CD4-positive, alpha-beta T cell treated with Interleukin-15 for 4 hours (primary cell): ENCODE data around the gene EIF4H.
"Not testable (repeated sequence)": the region's sequence is repeated elsewhere in the genome, so short reads cannot be mapped to it uniquely, and the experiment has no call there.

Source experiments
- DNase-seq: peaks from one replicate; pipeline ENCODE4 v3.0.0-alpha.2; 2020; ENCODE audit warnings: low spot score

EIF4H gene

DNA sequence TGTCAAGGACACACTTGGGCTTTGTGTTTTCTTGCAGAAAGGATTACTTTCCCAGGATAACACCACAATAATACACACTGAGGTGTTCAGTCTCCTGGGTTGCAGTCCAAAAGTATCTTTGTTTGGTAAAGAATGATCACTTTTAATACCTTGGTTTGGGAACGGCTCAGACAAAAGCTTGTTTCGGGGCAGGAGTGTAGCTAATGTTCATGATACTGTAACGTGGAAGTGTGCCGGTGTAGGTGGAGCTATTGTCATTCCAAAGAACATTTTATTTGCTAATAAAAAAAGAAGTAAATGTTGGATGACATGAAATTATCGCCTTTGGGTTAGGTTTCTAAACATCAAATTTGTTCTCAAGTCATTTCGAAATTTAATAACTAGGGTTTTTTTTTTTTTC lies 1.2 kb downstream of the EIF4H start:
- DNase-seq: no peak

DNA sequence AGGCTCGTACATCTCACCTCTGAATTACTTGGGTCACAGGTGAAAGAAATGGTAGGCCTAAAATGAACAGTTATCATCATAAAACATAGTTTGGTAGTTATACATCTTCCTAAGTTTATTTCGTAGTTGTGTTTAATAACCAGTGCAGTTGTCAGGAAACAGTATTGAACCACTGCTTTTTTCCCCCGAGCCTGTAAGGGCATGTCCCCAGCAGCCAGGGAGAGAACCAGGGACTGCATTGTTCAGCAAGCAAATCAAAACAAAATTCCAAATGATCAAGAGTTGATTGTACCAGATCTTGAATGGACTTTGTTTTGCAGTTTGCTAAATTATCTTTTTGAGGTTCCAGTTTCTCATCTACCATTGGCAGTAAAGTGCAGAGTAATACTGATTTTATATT lies 2.4 kb downstream of the EIF4H start:
- no peak for DNase-seq

DNA sequence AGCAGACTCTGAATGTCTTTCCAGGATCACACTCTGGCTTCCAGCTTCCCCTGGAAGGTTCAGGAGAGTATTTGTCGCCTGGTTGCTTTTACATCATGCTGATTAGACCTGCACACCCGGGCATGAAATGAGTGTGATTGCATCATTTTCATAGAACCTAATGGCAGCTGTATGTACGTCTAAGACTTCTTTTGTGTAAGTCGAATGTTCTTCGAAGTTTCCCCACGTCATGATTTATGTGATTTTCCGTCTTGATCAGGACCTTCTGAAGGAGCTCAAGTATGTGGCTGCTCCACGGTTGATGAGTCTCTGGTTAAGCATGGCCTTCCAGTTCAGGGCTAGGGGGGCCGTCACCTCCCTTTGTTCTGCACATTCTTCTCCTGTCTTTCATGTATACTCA lies 4.5 kb downstream of the EIF4H start:
- no peak for DNase-seq

DNA sequence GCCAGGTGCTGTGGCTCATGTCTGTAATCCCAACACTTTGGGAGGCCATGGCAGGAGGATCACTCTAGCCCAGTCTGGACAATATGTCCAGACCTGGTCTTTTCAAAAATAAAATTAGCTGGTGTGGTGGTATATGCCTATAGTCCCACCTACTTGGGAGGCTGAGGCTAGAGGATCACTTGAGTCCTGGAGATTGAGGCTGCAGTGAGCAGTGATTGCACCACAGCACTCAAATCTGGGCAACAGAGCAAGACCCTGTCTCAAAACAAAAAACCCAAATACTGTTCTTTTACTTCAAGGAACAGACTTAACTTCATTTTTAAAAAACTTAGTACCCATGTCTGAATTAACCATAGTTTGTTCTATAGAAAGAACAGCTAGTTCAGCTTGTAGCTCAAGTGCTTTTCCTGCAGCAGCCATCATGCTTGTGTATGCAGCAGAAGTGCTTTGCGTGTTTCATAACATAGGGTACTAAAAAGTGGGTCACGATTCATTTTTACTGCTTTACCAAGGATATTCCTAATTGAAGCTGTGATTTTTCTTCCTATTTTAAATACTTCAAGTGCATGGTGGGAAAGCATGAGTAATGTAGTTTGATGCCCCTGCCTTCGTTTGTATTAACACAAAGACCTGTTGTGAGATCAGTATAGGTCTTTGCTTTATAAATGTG lies 5.9 kb downstream of the EIF4H start:
- DNase-seq: no peak

DNA sequence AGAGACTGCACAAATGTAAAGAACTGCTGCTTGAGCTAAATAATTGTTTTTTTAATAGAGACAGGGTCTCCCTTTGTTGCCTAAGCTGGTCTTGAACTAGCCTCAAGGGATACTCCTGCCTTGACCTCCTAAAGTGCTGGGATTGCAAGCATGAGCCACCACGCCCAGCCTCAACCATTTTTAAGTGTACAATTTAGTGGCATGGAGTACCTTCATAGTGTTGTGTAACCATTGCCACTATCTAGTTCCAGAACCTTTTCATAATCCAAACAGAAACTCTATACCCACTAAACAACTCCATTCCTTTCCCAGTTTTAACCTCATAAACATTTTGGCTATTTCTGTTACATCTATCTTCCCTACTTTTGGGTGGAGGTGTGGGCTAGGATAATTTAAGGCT lies 6.7 kb downstream of the EIF4H start:
- DNase-seq: no peak

DNA sequence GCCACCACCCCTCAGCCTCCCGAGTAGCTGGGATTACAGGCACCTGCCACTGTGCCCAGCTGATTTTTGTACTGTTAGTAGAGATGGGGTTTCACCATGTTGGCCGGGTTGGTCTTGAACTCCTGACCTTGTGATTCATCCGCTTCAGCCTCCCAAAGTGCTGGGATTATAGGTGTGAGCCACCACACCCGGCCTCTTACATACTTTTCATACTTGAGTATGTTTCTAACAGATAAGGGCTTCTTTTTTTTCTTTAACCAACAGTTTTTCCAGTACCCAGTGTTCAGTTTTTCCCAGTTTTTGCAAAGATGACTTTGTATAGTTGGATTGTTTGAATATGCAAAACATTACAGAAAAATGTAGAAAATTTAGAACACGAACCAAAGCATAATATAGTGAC lies 7.7 kb downstream of the EIF4H start:
- DNase-seq: no peak

DNA sequence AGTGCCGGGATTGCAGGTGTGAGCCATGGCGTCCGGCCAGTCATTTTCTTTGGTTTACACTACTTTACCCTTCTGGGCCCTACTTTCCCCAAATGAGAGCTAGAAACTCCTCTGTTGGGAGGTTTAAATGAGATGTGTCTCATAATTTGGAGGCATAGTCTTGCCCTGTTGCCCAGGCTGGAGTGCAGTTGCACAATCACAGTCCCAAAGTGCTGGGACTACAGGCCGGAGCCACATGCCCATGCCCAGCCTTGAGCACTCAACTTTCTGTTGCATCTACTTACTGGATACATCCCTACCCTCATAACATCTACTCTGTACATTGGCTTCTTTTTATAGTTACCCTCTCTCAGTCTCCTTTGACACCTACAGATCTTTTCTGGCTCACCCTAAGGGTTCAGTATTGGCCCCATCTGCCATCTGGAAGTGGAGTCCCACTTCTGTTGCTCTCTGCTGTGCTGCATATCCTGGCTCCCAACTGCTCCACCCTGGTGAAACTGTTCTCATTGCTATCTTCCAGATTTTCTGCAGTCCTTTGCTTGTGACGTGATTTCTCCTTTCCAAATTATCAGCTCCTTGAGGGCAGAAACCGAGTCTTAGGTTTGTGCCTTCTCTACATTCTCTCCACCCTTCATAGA lies 8.4 kb downstream of the EIF4H start:
- DNase-seq: no peak

DNA sequence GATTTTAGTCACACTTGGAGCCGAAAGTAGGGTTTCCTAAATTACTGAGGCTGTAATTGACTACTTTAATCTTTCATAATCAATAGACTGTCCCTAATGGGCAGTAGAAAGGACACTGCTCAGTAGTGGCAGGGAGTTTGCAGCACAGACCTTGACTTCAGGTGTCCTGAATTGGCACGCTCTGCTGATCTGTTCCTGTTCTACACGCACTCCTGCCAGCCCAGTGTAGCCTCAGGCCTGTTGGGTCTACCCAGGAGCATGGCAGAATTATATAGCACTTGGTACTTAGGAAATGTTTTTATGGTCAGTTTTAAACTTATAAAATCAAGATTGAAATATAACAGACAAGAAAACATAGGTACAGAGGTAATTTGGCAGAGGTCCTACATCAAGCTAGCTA lies 9.0 kb downstream of the EIF4H start:
- no peak for DNase-seq

DNA sequence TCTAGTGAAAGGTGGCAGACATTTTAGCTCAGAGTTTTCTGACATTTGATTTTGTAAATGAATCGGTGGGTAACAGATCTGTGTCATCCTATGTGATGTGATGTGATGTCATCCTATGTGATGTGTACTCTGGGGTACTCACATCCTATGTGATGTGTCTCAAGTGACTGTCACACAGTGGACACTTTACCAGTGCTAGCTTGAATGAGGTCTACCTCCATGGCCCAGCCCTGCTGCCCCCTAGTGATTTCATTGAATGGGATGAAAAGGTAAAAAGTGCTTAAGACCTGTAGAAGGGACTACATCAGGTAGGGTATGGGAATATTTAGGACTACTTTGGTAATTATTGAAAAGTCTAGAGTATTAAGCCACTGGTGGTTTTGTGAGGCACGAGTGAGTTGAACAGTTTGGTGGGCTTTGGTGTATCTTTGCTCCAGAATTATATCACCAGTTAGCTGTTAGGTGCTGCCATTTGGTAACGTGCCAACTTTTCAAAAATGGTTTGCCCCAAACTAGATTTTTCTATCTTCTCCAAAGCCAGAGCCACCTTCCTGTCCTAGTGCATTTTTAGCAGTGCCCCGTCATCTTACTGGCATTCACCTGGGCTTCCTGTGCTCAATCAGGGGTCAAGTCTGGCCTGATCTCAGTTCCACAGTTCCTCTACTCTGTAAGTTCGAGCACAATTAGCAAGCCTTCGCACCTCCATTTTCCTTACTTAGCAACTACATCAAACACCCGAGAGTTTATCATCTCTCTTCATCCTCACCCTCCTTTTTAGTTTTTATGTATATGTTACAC lies 9.7 kb downstream of the EIF4H start:
- DNase-seq: peak; percentile 46

DNA sequence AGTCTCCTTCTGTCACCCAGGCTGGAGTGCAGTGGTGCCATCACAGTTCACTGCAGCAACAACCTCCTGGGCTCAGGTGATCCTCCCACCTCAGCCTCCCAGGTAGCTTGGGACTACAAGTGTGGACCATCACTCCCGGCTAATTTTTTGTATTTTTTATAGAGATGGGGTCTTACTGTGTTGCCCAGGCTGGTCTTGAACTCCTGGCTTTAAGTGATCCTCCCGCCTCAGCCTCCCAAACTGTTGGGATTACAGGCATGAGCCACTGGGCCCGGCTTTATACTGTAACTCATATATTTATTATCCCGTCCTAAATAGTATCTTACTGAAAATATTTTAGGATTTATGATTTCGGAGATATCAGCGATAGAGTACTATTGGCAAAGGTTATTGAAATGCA lies 10.9 kb downstream of the EIF4H start:
- DNase-seq: no peak

DNA sequence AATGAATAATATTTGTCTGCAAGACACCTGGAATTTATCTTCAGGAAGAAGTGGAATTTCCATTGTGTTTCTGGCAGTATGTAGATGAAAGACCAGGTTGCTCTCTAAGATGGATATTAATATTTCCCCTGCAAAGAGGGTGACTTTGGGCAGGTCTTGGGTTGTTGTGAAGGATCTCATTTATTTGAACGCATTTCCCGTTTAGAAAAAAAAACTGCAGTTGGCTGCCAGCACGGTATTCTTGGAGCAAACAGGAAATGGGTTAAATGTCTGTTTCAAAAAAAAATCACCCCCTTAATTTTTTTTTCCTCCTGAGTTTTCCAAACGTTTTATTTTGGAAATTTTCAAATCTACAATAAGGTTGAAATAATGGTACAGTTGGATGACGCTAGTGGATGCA lies 11.5 kb downstream of the EIF4H start:
- DNase-seq: no peak

DNA sequence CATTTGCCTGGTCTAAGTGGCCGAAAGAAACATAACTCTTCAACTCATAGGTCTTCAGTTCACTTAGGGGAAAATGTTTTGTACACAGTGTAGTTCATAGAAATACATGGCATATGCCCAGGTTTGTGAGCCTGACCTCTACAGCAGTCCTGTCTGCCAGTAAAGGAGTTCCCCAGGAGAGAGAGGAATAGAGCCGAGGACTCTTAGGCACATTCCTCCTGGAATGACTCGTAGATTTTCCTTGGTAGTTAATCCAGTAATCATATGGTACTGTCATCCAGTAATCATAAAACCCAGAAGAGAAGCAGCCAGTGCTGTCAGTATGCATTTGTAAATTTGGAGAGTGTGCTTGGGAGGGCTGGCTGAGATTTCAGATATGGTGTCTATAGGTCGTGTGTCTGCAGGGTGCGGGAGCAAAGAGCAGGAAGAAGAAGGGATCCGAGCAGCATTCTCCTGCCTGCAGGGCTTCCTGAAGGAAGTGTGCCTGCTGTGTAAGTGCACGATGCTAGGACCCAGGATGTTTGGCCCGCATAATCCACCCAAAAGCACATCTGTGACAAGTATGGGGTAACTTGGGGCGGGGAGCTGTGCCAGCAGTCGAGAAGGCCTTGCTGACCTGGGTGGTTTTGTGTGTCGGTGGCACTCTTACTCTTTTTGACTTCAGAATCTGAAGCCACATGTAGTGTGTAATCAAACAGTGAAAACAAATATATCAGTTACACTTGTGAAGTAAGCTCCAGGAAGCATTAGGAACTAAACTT lies 13.9 kb downstream of the EIF4H start:
- DNase-seq: no peak

DNA sequence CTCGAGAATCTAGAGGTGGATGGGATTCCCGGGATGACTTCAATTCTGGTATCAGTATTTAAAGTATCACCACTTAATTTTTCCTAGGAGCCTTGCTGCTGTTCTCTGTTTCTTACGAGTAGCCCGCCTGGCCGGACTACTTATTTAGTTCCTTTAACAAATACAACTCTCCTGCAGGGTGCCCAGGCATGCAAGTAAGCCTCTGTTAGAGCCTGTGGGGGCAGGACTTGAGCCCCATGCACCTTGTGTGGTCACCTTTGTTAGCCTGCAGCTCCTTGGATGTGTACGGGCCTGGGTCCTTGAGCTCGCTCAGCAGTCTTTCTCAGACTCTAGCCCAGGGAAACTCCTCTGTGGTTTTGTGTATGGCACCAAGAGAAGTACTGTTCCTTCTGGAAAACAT lies 16.1 kb downstream of the EIF4H start:
- DNase-seq: no peak

DNA sequence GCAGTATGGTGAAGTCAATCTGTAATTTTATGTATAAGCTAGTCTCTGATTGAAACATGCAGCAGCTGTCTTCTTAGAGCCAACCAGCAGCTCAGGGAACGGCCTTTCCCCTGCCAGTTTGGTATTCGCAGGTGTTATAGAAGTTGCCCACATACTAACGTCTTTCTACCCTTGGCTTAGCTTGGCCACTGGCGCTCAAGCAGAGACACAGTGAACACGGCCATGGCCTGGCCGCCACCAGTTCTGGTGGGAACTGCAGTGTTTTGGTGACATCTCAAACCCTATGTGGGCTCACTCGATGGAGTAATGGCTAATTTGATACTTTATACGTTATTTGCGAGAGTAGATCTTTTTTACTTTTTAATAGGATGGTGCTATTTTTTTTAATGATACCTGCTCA lies 17.1 kb downstream of the EIF4H start:
- DNase-seq: no peak

DNA sequence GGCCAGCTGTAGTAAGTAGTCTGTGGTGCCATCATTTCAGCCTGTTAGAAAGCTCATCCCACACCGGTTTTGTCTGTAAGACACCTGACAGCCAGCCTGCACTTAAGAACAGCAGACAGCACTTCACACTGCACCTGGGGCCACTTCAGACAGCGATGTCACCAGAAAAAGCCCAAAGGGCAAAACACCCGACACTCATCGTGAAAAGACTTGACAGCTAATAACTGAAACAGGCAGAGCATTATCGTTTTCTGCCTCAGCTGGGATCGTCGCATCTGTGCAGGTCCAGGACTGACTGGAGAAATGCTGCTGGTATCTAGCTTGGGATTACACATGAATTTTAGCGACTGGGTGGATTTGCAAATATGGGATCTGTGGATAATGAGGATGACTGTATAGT lies 18.9 kb downstream of the EIF4H start:
- no peak for DNase-seq

DNA sequence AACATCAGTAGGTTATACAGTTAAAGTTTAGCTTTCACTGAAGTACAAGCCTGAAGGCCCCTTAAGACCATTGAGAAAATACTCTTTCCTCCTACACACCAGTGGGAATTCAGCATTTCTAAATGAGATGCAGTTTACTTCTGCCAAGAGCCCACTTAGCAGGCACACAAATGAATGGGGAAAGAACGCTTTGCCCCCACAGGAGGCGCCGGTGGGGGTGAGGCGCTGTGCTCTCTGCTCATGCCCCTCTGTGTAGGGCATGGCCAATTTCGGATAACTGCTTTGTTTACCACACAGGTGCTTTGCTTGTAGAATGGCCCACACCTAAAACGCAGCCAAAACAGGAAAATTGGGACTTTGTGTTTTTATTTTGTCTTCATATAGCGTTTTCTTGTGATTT lies 19.8 kb downstream of the EIF4H start:
- DNase-seq: no peak

DNA sequence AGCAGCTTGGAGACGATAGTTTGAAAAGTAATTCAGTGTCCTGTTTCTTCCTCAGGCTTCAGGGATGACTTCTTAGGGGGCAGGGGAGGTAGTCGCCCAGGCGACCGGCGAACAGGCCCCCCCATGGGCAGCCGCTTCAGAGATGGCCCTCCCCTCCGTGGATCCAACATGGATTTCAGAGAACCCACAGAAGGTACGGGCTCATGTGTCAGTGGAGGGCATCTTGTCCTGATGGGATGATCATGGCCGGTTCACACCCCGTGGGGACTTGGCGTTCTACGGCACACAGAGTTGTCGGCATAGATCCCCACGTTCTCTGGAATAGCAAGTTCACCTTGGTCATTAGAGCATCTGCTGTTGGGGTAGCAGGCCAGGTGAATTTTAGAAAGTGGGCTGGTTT lies 20.5 kb downstream of the EIF4H start:
- DNase-seq: no peak

DNA sequence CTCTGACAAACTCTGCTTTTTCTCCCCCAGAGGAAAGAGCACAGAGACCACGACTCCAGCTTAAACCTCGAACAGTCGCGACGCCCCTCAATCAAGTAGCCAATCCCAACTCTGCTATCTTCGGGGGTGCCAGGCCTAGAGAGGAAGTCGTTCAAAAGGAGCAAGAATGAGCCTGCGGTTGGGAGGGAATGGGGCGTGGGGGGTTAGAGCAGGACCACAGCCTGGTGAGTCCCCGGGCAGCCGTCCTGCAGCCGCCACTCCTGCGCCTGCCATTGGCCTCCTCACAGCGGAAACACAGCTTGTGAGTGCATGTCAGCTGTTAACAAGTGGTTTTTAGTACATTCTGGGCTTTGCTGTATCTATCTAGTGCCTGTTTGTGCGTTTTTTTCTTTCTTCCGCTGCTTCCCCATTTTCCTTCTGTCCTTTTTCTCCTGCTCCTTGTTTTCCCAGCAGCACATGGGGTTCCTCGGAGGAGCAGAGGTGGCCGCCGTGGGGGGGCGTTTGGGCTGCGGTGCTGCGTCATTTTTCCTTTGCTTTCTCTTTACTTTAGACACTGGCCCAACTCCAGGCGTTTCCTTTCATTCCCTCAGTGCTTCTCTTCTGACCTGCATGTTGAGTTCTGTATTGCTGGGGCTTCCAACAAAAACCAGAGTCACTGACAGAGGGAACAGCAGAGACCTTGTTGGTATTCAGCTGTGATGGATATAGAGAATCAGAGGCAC lies 21.1 kb downstream of the EIF4H start:
- not testable (repeated sequence) for DNase-seq

DNA sequence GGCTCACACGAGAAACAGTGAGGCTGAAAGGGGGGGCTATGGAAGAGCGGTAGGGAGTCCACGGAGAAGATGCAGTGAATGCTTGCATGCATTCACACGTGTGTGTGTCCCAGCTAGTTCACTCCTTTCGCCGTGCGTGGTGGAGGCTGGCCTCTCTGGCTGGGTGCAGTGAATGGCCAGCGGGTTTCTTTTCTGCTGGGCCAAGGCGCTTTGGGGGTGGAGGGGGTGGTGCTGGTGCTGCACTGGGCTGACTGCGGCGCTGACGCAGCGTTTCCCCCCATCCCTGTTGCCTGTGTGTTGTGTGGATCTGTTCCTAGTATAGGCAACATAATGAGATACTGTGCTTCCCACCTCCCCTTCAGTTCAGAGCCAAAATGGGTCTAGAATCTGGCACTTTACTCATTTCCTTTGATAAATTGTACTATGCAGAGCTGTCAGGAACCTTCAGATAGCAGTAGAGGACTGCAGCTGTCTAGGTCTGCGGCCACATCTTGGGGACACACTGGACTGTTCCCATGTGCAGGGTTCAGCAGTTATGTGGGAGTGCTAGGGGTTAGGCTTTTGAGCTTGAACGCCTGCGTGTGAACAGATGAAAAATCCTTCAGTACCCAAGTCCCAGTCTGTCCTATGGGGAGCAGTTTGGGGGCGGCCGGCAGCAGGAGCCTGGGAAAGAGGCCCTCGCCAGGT lies 22.0 kb downstream of the EIF4H start:
- DNase-seq: not testable (repeated sequence)

DNA sequence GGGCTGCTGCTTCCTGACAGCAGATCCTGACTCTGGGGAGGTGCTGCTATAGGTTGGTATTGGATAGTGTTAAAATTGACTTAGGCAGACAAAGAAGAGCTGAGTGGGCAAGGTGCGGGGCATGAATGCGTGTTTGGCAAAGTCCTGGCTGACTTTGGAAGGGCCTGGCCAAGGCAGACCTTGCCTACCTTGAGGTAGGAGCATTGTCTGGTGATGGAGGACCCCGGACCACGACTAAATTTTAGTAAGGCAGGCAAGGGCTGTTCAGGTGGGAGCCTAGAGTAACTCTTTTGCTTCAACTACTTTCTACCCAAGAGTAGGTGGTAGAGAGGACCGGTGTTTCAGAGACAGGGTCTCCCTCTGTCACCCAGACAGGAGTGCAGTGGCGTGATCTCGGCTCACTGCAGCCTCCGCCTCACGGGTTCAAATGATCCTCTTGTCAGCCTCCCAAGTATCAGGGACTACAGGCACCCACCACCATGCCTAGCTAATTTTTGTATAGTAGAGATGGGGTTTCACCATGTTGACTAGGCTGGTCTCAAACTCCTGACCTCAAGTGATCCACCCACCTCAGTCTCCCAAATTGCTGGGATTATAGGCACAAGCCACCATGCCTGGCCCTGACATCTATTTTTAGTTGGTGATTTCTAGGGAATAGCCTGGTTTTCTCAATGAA lies 23.4 kb downstream of the EIF4H start:
- no peak for DNase-seq
